ENCODE data around the gene KLHL26.

The KLHL26 gene

DNA sequence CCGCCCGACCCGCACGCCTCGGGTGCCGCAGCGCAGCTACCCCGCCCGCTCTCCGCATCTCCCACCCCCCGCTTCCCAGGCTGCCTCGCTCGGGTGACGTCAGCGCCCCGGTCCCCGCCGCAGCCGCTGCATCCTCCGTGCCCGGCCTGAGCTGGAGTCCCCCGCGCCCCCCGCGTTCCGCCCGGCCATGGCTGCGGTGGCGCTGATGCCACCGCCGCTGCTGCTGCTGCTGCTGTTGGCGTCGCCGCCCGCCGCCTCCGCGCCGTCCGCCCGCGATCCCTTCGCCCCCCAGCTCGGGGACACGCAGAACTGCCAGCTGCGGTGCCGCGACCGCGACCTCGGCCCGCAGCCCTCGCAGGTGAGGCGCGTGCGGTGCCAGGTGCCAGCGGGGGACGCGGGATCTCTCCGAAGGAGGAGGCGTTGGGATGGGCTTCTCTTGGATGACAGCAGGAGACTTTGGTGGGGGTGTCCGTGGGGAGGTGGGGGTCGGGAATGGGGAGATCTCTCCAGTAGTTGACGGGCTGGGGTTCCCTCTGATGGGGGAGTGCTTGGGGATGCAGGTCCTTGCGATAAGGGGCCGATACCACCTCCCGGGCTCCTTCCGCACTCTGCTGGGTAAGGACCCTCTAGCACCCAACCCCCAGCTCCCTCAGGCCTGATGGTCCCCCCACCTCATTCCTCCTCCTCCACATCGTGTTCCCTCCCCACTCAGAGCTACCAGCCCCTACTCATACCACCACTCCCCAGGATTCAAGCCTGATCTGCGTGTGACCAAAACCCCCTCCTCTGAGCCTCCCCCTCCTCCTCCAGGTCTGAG is 23.8 kb upstream of the KLHL26 start, which contains the start of gene TMEM59L:
Gene TMEM59L (plus strand): TSS at position 99 of the 817 bp plus-strand sequence. CDS start 89 bp downstream, at position 188.
- DNase-seq (ENCODE audit: low read depth in 2 of 2, low spot score in 1 of 2), result peak in 1 of 2 donors; percentile 12

GRCh38 chr19:18613589-18614234 is 23.1 kb upstream of the KLHL26 start:
- DNase-seq (ENCODE audit: low read depth in 2 of 2, low spot score in 1 of 2), result no peak

- DNase-seq (ENCODE audit: low read depth in 2 of 2, low spot score in 1 of 2), result no peak
Measured at GRCh38 chr19:18616023-18616422, 20.8 kb upstream of the KLHL26 start.

GRCh38 chr19:18617562-18617961 is 19.3 kb upstream of the KLHL26 start:
- no peak for DNase-seq (ENCODE audit: low read depth in 2 of 2, low spot score in 1 of 2)

DNA sequence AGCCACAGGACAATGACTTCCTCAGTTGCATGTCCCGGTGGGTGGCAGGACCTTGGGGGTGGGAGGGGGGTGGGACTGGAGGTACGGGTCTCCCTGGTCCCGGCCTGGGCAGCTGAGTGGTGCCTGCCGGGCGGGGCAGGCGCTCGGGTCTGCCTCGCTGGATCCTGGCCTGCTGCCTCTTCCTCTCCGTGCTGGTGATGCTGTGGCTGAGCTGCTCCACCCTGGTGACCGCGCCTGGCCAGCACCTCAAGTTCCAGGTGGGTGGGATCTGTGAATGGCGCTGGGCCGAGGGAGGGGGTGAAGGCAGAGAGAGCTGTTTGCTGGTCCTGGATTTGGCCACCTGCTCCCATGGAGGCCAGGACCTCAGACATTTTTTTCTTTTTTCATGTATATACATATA is 18.6 kb upstream of the KLHL26 start:
- no peak for DNase-seq (ENCODE audit: low read depth in 2 of 2, low spot score in 1 of 2)

DNA sequence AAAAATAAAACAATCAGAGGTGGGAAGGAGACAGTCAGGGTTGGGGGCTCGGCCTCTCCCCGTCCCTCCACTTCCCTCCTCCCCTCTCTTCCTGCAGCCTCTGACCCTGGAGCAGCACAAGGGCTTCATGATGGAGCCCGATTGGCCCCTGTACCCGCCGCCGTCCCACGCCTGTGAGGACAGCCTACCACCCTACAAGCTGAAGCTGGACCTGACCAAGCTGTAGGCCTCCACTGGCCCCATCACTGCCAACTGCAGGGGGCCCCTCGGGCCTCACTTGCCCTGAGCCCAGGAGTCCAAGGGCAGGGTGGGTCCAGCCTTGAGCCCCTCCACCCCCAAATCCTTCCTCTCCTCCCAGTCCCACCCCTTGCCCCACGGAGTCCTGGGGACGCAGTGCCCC is 16.5 kb upstream of the KLHL26 start:
- DNase-seq (ENCODE audit: low read depth in 2 of 2, low spot score in 1 of 2), result no peak

GRCh38 chr19:18620902-18621301 is 15.9 kb upstream of the KLHL26 start:
- DNase-seq (ENCODE audit: low read depth in 2 of 2, low spot score in 1 of 2), result no peak

- DNase-seq (ENCODE audit: low read depth in 2 of 2, low spot score in 1 of 2), result no peak
Measured at GRCh38 chr19:18626906-18627305, 9.9 kb upstream of the KLHL26 start.

GRCh38 chr19:18629166-18630088 is 7.4 kb upstream of the KLHL26 start:
- DNase-seq (ENCODE audit: low read depth in 2 of 2, low spot score in 1 of 2), result no peak

DNA sequence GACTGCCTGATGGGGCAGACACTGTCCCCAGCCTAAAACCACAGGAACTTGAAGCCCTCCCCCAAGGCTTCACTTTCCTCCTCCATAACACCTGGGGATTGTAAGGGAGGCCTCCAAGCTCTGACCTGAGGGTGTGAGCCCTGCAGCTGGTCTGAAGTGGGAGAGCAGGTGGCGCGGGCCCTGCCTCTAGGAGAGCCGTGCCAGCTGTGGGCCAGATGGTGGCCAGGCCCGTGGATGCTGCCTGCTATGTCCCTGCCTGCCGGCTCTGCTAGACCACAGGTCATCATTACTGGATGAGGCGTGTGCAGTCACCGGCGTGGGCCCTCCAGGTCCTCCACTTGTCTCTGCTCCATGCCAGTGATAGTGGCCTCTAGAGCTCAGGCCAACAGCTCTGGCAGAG is 3.5 kb upstream of the KLHL26 start:
- no peak for DNase-seq (ENCODE audit: low read depth in 2 of 2, low spot score in 1 of 2)

GRCh38 chr19:18634612-18635297 is 2.1 kb upstream of the KLHL26 start:
- DNase-seq (ENCODE audit: low read depth in 2 of 2, low spot score in 1 of 2), result no peak

DNA sequence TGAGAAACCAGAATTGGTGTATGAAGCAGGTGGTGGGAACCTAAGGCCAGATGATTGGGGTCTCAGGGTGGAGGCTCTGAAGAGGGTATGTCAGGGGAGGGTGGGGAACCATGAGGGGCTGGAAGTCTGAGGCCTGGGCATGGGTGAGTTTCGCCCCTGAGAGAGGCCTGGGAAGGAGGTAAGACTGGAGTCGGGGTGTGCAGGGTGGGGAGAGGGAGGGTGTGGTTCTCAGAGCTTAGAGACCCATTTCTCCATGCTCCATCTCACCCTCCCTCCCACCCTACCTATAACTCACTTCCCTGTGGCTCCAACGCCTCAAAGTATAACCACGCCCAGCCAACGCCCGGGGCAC is 1.0 kb upstream of the KLHL26 start:
- no peak for DNase-seq (ENCODE audit: low read depth in 2 of 2, low spot score in 1 of 2)

- DNase-seq (ENCODE audit: low read depth in 2 of 2, low spot score in 1 of 2), result peak; percentile 96 to 100
Measured at GRCh38 chr19:18636183-18636968, 452 bp upstream of the KLHL26 start.

GRCh38 chr19:18637673-18638630 is 1.1 kb downstream of the KLHL26 start:
- DNase-seq (ENCODE audit: low read depth in 2 of 2, low spot score in 1 of 2), result no peak

GRCh38 chr19:18639706-18640243 is 2.9 kb downstream of the KLHL26 start:
- no peak for DNase-seq (ENCODE audit: low read depth in 2 of 2, low spot score in 1 of 2)

DNA sequence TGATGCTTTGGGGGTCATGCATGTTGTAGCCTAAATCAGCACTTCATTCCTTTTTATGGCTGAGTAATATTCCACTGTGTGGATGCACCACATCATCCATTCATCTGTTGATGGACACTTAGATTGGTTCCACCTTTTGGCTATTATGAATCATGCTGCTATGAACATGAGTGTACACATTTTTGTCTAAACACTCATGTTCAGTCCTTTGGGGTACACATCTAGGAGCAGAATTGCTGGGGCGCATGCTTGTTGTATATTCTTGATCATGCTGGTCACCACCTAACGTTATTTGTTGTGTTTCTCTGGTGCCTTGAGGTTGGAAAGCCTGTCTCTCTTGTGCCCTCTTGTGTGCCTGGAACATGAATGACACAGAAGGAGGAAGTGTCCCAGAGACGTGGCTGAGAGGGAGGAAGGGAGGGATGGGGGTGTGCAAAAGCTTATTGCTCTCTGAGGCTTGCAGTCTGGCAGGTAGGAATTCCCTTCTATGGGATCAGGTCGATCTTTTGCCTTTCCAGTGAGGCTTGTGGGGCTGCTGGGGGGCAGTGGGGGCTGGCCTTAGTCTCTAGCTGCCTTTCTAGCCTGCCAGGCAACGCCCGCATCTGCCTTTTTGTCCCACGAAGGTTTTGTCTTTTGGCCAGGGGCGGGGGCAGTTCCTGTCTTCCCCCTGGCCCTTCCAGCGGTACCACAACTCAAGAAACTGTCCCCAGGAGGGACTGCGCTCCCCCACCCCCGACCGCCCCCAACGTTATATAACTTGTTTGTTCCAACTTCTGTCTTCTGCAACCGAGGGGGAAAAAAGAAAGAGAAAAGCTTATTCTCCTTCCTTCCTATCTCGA is 7.6 kb downstream of the KLHL26 start:
- DNase-seq (ENCODE audit: low read depth in 2 of 2, low spot score in 1 of 2), result no peak

DNA sequence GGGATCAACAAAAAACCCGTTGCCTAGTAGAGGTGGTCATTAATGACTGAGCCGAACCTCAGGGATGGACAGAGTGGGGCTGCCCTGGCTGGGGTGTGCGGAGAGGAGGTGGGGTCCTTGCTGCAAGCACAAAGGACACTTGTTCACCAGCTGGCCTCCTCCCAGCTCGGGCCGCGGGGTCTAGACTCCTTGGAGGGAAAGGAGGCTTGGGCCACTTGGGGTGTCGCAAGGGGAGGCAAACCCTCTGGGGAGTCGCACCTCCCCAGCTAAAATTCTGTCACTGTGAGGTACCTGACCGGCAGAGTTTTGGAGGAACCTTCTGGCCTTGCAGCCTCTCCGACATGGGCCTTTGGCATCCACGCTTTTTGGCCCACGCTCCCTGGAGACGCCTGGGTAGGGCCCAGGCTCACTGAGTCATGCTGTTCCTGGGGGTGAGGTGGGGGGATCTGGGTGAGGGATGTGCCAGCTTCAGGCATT is 8.2 kb downstream of the KLHL26 start:
- DNase-seq (ENCODE audit: low read depth in 2 of 2, low spot score in 1 of 2), result no peak

Data from stimulated activated CD8-positive, alpha-beta memory T cell treated with anti-CD3 and anti-CD28 coated beads, Interleukin-4, amount 100 ng/mL, for 4 hours (primary cell).